ENCODE data around the gene SLC25A36. TPM values are rescaled to one million over a fixed set of nuclear protein-coding genes. Genes with fewer than 3 reads are reported as not detected.

SLC25A36 gene
- total RNA-seq, 1 donor from 2014 or later, result 130 TPM

DNA sequence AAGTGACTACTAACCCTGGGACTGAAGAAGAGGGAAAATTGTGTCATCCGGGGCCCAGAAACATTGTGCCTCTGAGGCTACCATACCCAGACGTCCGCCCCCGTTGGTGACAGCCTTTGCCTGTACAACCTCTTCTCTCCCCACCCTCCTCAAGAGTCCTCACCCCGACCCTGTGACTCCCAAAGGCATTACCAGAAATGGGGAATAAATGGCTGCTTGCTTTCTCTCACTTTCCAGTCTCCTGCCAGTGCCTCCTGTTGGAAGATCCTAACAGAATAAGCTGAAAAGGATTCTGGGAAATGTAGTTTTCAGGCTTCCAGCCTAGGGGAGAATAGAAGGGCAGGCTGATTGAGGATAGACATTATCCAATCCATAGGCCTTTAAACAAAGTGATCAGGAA is 30.8 kb upstream of the SLC25A36 start:
- Mint-ChIP-seq H3K4me1 (ENCODE audit: low read depth) (peaks cover 24% of the 10 kb centered on the region), H3K27ac (peak overlapping the region; percentile 30), H3K9me3 (ENCODE audit: low read depth) (no peaks in the 10 kb centered on the region), H3K36me3 (ENCODE audit: insufficient read depth) (no peaks in the 10 kb centered on the region), H3K27me3 (no peaks in the 10 kb centered on the region), H3K4me3 (ENCODE audit: low read depth) (peak overlapping the region; percentile 71)
- DNase-seq (ENCODE audit: low spot score, unreplicated experiment), result no peak
- TF ChIP-seq, protein P1, sequence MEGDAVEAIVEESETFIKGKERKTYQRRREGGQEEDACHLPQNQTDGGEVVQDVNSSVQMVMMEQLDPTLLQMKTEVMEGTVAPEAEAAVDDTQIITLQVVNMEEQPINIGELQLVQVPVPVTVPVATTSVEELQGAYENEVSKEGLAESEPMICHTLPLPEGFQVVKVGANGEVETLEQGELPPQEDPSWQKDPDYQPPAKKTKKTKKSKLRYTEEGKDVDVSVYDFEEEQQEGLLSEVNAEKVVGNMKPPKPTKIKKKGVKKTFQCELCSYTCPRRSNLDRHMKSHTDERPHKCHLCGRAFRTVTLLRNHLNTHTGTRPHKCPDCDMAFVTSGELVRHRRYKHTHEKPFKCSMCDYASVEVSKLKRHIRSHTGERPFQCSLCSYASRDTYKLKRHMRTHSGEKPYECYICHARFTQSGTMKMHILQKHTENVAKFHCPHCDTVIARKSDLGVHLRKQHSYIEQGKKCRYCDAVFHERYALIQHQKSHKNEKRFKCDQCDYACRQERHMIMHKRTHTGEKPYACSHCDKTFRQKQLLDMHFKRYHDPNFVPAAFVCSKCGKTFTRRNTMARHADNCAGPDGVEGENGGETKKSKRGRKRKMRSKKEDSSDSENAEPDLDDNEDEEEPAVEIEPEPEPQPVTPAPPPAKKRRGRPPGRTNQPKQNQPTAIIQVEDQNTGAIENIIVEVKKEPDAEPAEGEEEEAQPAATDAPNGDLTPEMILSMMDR (IDR thresholded peaks at IDR 0.05; ENCODE audit: unreplicated experiment), result no peak

DNA sequence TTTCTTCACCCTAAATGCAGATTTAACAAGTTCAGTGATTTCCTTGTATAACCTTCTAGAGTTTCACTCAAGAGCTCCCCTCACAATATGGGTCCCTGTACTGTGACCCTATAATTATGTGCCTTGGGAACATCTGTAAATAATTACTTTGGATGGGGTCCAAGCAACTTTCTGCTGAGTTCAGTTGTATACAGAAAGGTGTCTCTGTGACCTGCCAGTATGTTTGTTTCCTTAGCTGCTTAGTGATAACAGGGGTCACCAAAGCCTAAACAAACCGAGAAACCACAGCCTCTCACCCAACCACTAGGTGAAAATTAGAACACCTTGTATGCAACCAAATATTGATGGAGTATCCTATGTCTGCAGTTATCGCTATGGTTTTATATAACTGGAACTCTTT is 29.8 kb upstream of the SLC25A36 start:
- H3K4me3 Mint-ChIP-seq (ENCODE audit: low read depth), result no peak overlapping the region
- peaks cover 25% of the 10 kb centered on the region for H3K4me1 Mint-ChIP-seq (ENCODE audit: low read depth)
- H3K9me3 Mint-ChIP-seq (ENCODE audit: low read depth), result no peaks in the 10 kb centered on the region
- no peak for DNase-seq (ENCODE audit: low spot score, unreplicated experiment)
- TF ChIP-seq, protein P1 (IDR thresholded peaks at IDR 0.05; ENCODE audit: unreplicated experiment), result no peak
- H3K36me3 Mint-ChIP-seq (ENCODE audit: insufficient read depth), result no peaks in the 10 kb centered on the region
- no peaks in the 10 kb centered on the region for H3K27me3 Mint-ChIP-seq
- no peak overlapping the region for H3K27ac Mint-ChIP-seq

DNA sequence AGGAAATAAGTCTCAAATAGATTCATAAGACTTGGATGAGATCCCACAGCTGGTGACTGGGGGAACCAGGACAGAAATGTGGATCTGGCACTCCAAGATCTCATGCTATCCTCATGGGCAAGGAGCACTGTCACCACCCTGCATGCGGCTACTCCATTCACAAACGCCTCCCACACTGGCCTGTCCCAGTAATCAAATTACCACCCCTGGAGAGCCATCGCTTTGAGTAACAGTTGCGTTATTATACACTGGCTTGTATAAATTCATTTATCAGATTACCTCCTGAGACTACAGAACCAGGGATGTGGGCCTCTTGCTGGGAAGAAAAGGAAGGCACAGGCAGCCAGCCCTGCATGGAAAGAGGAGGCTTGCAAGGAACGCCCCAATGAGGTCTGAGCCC is 27.9 kb upstream of the SLC25A36 start:
- TF ChIP-seq, protein P1 (IDR thresholded peaks at IDR 0.05; ENCODE audit: unreplicated experiment), result no peak
- Mint-ChIP-seq H3K27ac (no peak overlapping the region), H3K4me3 (ENCODE audit: low read depth) (no peak overlapping the region), H3K36me3 (ENCODE audit: insufficient read depth) (no peaks in the 10 kb centered on the region), H3K27me3 (no peaks in the 10 kb centered on the region), H3K9me3 (ENCODE audit: low read depth) (no peaks in the 10 kb centered on the region), H3K4me1 (ENCODE audit: low read depth) (peaks cover 41% of the 10 kb centered on the region)
- no peak for DNase-seq (ENCODE audit: low spot score, unreplicated experiment)

DNA sequence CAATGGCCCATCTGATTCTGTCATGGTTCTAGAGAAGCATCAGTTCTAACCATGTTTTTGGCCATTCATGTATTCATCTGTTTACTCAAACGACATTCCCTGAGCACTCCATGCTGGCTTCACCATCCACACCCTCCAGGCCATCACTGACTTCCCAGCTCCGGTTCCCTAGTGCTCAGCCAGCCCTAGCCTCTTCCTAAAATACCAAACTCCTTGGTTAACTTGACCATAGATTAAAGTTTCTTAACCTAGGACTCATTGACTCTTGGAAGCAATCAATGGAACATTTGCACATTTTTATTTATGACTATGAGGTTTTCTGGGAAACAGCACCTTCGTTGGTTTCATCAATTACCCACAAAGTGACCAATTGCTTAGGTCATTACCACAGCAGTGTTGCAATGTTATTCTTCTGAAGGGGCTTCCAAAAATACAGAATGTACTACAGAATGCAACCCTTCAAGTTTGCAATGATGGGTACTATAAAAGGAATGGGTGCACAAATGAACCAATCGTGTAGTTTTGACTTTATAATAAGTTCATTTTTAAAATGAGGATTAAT is 27.2 kb upstream of the SLC25A36 start:
- no peaks in the 10 kb centered on the region for H3K36me3 Mint-ChIP-seq (ENCODE audit: insufficient read depth)

DNA sequence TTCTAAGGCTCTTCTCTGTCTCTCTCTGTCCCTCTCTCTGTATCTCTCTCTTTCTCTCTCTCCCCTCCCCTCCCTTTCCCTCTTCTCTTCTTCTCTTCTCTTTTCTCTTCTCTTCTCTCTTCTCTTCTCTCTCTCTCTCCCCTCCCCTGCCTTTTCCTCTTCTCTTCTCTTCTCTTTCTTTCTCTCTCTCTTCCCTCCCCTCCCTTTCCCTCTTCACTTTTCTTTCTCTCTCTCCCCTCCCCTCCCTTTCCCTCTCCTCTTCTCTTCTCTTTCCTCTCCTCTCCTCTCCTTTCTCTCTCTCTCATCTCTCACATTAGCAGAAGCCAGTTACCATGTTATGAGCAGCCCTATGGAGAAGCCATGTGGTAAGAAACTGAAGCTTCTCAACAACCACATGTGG is 25.0 kb upstream of the SLC25A36 start:
- Mint-ChIP-seq H3K9me3 (ENCODE audit: low read depth) (no peaks in the 10 kb centered on the region), H3K27ac (no peak overlapping the region), H3K4me1 (ENCODE audit: low read depth) (peaks cover 45% of the 10 kb centered on the region), H3K4me3 (ENCODE audit: low read depth) (no peak overlapping the region), H3K36me3 (ENCODE audit: insufficient read depth) (no peaks in the 10 kb centered on the region), H3K27me3 (no peaks in the 10 kb centered on the region)
- TF ChIP-seq, protein P1 (IDR thresholded peaks at IDR 0.05; ENCODE audit: unreplicated experiment), result no peak
- DNase-seq (ENCODE audit: low spot score, unreplicated experiment), result no peak

More for the DNA sequence above, 27.2 kb upstream of the SLC25A36 start:
- Mint-ChIP-seq H3K4me3 (ENCODE audit: low read depth) (no peak overlapping the region), H3K9me3 (ENCODE audit: low read depth) (no peaks in the 10 kb centered on the region), H3K27ac (no peak overlapping the region), H3K4me1 (ENCODE audit: low read depth) (peaks cover 46% of the 10 kb centered on the region), H3K27me3 (no peaks in the 10 kb centered on the region)
- TF ChIP-seq, protein P1 (IDR thresholded peaks at IDR 0.05; ENCODE audit: unreplicated experiment), result no peak
- DNase-seq (ENCODE audit: low spot score, unreplicated experiment), result no peak

All from progenitor cell of endocrine pancreas (in vitro differentiated cells).